ENCODE data around the gene COIL. TPM values are rescaled to one million over a fixed set of nuclear protein-coding genes. Genes with fewer than 3 reads are reported as not detected.

COIL gene
- total and polyA plus RNA-seq, 2 donors (not counting 1 experiment from before 2014, with no cell fraction given): 7.3 to 12.1 TPM

- no peaks in the 10 kb centered on the region for H3K27me3 ChIP-seq (ENCODE audit: control insufficient read depth, insufficient read depth, low read length)
- no peak overlapping the region for H2AFZ ChIP-seq (ENCODE audit: low read length)
- H3K9me3 ChIP-seq (ENCODE audit: control insufficient read depth, insufficient read depth, low read depth, low read length): no peaks in the 10 kb centered on the region
- H3K4me1 ChIP-seq (ENCODE audit: control insufficient read depth, extremely low read depth, insufficient read depth, low read length): peaks cover 8% of the 10 kb centered on the region
- H3K36me3 ChIP-seq (ENCODE audit: control insufficient read depth, insufficient read depth, low read length): peaks cover 8% of the 10 kb centered on the region
- TF ChIP-seq EZH2 (IDR thresholded peaks at IDR 0.05; ENCODE audit: low read length, missing control alignments) (no peak), CTCF (conservative IDR thresholded peaks at IDR 0.05 in 1 of 2, IDR thresholded peaks at IDR 0.05 in 1 of 2; ENCODE audit: low read depth in 1 of 2, low read length in 2 of 2) (no peak)
- H3K27ac ChIP-seq (ENCODE audit: insufficient read depth, low read length): no peak overlapping the region
- no peak for DNase-seq (ENCODE audit: low read depth in 2 of 2)
- H3K79me2 ChIP-seq (ENCODE audit: control insufficient read depth, insufficient read depth, low read length): peaks cover 55% of the 10 kb centered on the region
- peak overlapping the region; percentile 7 to 50 (median 18) for H3K4me3 ChIP-seq (replicated peaks in 1 of 4; ENCODE audit: control extremely low read depth in 1 of 4, insufficient read depth in 1 of 4, low read depth in 3 of 4, low read length in 4 of 4)
- H4K20me1 ChIP-seq (ENCODE audit: control insufficient read depth, extremely low read depth, insufficient read depth, low read length): no peaks in the 10 kb centered on the region
- no peak overlapping the region for H3K9ac ChIP-seq (ENCODE audit: insufficient read depth, low read length)
- peak overlapping the region; percentile 73 for H3K4me2 ChIP-seq (ENCODE audit: extremely low read depth, insufficient read depth, low read length)
These were observed 50.9 kb downstream of the COIL start for GRCh38 chr17:56909742-56910508.

DNA sequence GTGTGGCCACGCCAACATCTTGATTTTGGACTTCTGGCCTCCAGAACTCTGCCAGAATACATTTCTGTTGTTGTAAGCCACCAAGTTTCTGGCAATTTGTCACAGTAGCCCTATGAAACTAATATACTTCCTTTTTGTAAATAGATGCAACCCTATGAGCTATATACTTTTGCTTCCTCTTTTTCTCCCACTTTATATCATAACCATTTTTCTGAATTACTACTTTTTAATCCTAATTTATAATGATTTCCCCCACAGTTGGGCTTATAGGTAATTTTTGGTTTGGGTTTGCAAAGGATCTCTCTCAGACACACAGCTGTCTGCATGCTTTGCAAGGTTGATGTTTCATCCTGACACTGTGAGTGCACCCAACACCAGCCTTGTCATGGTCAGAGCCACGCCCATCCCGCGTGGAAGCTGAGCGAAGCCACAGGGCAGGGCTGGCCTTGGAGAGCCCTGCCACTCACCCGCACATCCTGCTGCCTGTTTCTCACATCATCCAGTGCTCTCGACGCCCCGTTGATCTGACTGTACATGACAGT lies 52.8 kb downstream of the COIL start:
- no peak for TF ChIP-seq CTCF (conservative IDR thresholded peaks at IDR 0.05 in 1 of 2, IDR thresholded peaks at IDR 0.05 in 1 of 2; ENCODE audit: low read depth in 1 of 2, low read length in 2 of 2)
- no peak for TF ChIP-seq EZH2 (IDR thresholded peaks at IDR 0.05; ENCODE audit: low read length, missing control alignments)
- H3K79me2 ChIP-seq (ENCODE audit: control insufficient read depth, insufficient read depth, low read length): peaks cover 39% of the 10 kb centered on the region

DNA sequence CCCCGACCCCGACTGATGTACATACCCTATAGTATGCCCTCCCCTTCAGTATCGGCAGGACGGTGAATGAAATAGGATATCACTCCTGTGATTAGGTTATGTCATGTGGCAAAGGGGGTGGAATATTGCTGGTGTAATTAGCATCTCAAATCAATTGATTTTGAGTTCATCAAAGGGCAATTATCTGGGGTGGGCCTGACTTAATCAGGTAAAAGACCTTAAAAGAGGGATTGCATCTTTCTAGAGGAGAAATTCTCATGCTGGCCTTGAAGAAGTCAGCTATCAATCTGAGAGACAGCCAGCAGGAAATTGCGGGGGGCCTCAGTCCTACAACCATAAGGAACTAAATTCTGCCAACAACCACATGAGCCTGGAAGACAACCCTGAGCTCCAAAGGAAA lies 57.3 kb downstream of the COIL start:
- Histone ChIP-seq H3K27me3 (ENCODE audit: control insufficient read depth, insufficient read depth, low read length) (no peaks in the 10 kb centered on the region), H3K9me3 (ENCODE audit: control insufficient read depth, insufficient read depth, low read depth, low read length) (no peaks in the 10 kb centered on the region), H4K20me1 (ENCODE audit: control insufficient read depth, extremely low read depth, insufficient read depth, low read length) (no peaks in the 10 kb centered on the region), H3K27ac (ENCODE audit: insufficient read depth, low read length) (no peak overlapping the region), H2AFZ (ENCODE audit: low read length) (no peak overlapping the region), H3K4me3 (replicated peaks in 1 of 4; ENCODE audit: control extremely low read depth in 1 of 4, insufficient read depth in 1 of 4, low read depth in 3 of 4, low read length in 4 of 4) (no peak overlapping the region), H3K79me2 (ENCODE audit: control insufficient read depth, insufficient read depth, low read length) (no peaks in the 10 kb centered on the region), H3K4me1 (ENCODE audit: control insufficient read depth, extremely low read depth, insufficient read depth, low read length) (no peaks in the 10 kb centered on the region), H3K4me2 (ENCODE audit: extremely low read depth, insufficient read depth, low read length) (no peak overlapping the region), H3K9ac (ENCODE audit: insufficient read depth, low read length) (no peak overlapping the region), H3K36me3 (ENCODE audit: control insufficient read depth, insufficient read depth, low read length) (peaks cover 30% of the 10 kb centered on the region)
- no peak for DNase-seq (ENCODE audit: low read depth in 2 of 2)
- TF ChIP-seq CTCF (conservative IDR thresholded peaks at IDR 0.05 in 1 of 2, IDR thresholded peaks at IDR 0.05 in 1 of 2; ENCODE audit: low read depth in 1 of 2, low read length in 2 of 2) (no peak), EZH2 (IDR thresholded peaks at IDR 0.05; ENCODE audit: low read length, missing control alignments) (no peak)

More for the DNA sequence above, 52.8 kb downstream of the COIL start:
- no peak overlapping the region for H2AFZ ChIP-seq (ENCODE audit: low read length)
- no peak overlapping the region for H3K9ac ChIP-seq (ENCODE audit: insufficient read depth, low read length)
- no peak overlapping the region for H3K4me3 ChIP-seq (replicated peaks in 1 of 4; ENCODE audit: control extremely low read depth in 1 of 4, insufficient read depth in 1 of 4, low read depth in 3 of 4, low read length in 4 of 4)
- H3K9me3 ChIP-seq (ENCODE audit: control insufficient read depth, insufficient read depth, low read depth, low read length): no peaks in the 10 kb centered on the region
- H3K27me3 ChIP-seq (ENCODE audit: control insufficient read depth, insufficient read depth, low read length): no peaks in the 10 kb centered on the region
- DNase-seq (ENCODE audit: low read depth in 2 of 2): no peak
- no peaks in the 10 kb centered on the region for H4K20me1 ChIP-seq (ENCODE audit: control insufficient read depth, extremely low read depth, insufficient read depth, low read length)
- H3K4me2 ChIP-seq (ENCODE audit: extremely low read depth, insufficient read depth, low read length): no peak overlapping the region
- no peak overlapping the region for H3K27ac ChIP-seq (ENCODE audit: insufficient read depth, low read length)
- peaks cover 11% of the 10 kb centered on the region for H3K36me3 ChIP-seq (ENCODE audit: control insufficient read depth, insufficient read depth, low read length)
- peaks cover 8% of the 10 kb centered on the region for H3K4me1 ChIP-seq (ENCODE audit: control insufficient read depth, extremely low read depth, insufficient read depth, low read length)
